Measurements from ENCODE around the gene TIPIN.
"Not testable (repeated sequence)": the region's sequence is repeated elsewhere in the genome, so short reads cannot be mapped to it uniquely, and the experiment has no call there.

The TIPIN gene

DNA sequence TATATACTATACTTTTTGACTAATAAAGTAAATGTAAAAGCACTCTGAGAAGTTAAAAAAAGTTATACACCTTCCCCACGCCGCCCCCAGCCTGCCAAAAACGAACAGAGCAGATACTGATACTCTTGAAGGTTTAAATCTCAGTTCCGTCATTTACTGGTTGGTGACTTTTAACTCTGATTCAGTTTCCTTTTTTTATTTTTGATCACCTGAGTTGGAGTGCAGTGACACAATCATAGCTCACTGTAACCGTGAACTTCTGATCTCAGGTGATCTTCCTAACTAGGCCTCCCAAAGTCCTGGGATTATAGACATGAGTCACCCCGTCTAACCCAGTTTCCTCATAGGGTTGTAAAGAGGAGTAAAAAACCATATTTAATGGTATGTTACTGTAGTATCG, 3.3 kb upstream of the TIPIN start:
- DNase-seq (ENCODE audit: insufficient read length, low spot score) (no peak), FAIRE-seq (no peak)
- TF ChIP-seq, protein P1, sequence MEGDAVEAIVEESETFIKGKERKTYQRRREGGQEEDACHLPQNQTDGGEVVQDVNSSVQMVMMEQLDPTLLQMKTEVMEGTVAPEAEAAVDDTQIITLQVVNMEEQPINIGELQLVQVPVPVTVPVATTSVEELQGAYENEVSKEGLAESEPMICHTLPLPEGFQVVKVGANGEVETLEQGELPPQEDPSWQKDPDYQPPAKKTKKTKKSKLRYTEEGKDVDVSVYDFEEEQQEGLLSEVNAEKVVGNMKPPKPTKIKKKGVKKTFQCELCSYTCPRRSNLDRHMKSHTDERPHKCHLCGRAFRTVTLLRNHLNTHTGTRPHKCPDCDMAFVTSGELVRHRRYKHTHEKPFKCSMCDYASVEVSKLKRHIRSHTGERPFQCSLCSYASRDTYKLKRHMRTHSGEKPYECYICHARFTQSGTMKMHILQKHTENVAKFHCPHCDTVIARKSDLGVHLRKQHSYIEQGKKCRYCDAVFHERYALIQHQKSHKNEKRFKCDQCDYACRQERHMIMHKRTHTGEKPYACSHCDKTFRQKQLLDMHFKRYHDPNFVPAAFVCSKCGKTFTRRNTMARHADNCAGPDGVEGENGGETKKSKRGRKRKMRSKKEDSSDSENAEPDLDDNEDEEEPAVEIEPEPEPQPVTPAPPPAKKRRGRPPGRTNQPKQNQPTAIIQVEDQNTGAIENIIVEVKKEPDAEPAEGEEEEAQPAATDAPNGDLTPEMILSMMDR (IDR thresholded peaks at IDR 0.05; ENCODE audit: insufficient read depth, missing control alignments), result no peak

DNA sequence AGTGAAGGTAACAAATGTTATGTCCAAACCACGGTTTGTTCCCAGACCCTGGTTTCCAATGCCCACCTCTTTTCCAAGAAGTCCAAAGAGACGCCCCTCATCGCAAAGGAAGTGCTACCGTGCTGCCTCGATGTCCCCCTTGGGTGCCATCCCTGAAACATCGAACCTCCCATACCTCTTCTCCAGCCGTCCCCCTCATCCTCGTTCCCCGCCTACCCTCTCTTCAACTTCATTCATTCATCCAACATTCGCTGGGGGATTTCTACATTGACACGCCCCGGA, 467 bp downstream of the TIPIN start:
- TF ChIP-seq, protein P1 (IDR thresholded peaks at IDR 0.05; ENCODE audit: insufficient read depth, missing control alignments), result no peak
- no peak for FAIRE-seq
- DNase-seq (ENCODE audit: insufficient read length, low spot score), result no peak

DNA sequence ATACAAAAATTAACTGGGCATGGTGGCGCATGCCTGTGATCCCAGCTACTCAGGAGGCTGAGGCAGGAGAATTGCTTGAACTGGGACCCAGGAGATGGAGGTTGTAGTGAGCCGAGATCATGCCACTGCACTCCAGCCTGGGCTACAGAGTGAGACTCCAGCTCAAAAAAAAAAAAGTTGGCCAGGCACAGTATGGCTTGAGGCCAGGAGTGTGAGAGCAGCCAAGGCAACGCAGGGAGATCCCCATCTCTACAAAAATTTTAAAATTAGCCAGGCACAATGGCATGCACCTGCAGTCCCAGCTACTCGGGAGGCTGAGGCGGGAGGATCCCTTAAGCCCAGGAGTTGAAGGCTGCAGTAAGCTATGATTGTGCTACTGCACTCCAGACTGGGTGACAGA, 8.0 kb downstream of the TIPIN start:
- not testable (repeated sequence) for FAIRE-seq; DNase-seq (ENCODE audit: insufficient read length, low spot score)

DNA sequence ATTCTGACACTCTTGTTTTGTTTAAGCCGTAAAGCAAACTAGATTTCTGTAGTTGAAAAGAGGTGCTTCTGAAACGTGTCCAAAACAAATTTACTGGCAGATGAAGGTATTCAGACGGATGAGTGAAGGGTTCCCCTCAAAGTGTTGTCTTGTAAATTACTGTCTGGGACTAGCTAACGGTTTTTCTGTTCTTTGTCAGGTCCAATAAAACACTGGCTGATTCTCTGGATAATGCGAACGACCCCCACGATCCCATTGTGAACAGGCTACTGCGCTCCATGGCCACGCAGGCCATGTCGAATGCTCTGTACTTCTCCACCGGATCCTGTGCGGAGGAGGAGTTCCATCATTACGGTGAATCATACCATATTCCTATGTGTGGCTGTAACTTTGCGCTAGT, 27.7 kb downstream of the TIPIN start:
- TF ChIP-seq, protein P1 (IDR thresholded peaks at IDR 0.05; ENCODE audit: insufficient read depth, missing control alignments), result no peak
- FAIRE-seq (no peak), DNase-seq (ENCODE audit: insufficient read length, low spot score) (no peak)

DNA sequence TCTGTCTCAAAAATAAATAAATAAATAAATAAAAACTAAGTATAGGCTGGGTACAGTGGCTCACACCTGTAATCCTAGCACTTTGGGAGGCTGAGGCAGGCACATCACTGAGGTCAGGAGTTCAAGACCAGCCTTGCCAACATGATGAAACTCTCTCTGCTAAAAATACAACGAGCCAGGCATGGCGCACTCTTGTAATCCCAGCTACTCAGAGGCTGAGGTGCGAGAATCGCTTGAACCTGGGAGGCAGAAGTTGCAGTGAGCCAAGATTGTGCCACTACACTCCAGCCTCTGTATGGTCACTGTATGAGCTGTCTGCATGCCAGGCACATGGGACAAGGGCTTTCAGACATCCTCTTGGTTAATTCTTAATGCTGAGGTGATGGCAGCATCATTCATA, 28.7 kb downstream of the TIPIN start:
- TF ChIP-seq, protein P1 (IDR thresholded peaks at IDR 0.05; ENCODE audit: insufficient read depth, missing control alignments), result no peak
- no peak for DNase-seq (ENCODE audit: insufficient read length, low spot score)
- no peak for FAIRE-seq

DNA sequence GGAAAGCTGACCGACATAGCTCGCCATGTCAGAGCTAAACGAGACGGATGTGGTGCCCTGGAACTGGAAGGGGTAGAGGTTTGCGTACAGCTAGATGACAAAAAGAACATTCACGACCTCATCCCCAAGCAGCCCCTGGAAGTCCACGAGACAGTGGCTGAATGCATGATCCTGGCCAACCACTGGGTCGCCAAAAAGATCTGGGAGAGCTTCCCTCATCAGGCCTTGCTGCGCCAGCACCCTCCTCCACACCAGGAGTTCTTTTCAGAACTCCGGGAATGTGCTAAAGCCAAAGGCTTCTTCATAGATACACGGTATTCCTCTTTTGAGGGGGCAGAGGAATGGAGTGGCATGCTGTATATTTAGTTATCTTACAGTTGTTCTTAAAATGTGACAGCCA, 30.4 kb downstream of the TIPIN start:
- no peak for FAIRE-seq
- TF ChIP-seq, protein P1 (IDR thresholded peaks at IDR 0.05; ENCODE audit: insufficient read depth, missing control alignments), result no peak
- DNase-seq (ENCODE audit: insufficient read length, low spot score), result no peak

DNA sequence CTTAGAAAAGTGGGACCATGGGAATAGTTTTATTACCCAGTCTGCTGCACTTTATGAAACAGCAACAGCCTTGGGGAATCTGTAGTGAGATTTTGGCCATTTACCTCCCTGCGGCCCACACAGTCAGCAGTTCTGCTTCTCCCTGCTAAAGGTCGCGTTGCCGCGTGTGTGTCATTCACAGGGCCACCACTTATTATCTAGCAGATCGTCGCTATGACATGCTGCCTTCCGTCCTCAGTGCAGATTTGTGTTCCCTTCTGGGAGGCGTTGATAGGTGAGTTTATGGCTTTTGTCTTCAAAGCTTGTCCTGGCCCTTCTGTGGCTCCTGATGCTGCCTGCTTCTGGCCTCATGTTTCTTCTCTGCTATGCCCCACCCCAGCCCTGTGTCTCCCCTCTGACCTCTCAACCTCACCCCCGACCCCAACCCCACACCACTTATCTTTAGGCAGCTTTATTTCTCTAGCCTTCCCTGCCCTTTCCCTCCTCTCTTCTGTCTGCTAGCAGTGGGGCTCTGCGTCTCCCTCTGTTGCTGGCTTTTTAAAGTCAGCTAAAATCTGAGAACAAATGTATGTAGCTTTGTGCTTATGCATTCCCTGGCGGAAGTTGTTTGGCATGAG, 33.1 kb downstream of the TIPIN start:
- TF ChIP-seq, protein P1 (IDR thresholded peaks at IDR 0.05; ENCODE audit: insufficient read depth, missing control alignments), result no peak
- no peak for DNase-seq (ENCODE audit: insufficient read length, low spot score)
- no peak for FAIRE-seq

DNA sequence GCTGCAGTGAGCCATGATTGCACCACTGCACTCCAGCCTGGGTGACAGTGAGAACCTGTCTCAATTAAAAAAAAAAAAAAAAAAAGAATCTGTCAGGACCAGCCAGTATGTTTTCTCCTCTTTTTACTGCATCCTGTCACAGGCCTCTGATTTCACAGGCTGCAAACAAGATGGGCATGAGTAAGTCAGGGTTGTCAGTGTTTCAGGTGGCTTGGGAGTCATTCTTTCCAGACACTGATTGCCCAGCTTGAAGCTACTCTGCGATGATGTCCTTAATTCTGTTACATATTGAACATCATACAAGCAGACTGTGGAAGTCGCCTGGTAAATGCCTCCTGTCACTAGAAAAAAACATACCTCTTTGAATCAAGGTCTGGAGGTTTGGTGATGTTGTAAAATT, 44.3 kb downstream of the TIPIN start:
- DNase-seq (ENCODE audit: insufficient read length, low spot score), result no peak
- TF ChIP-seq, protein P1 (IDR thresholded peaks at IDR 0.05; ENCODE audit: insufficient read depth, missing control alignments), result no peak
- no peak for FAIRE-seq

Measured in D721Med (cell line).